ENCODE measurements around the gene EARS2. TPM values are rescaled to one million over a fixed set of nuclear protein-coding genes. Genes with fewer than 3 reads are reported as not detected.

Gene EARS2
- 23.2 and 37.4 TPM in 2 replicates for polyA plus RNA-seq (2012; rRNA removed)
- polyA plus RNA-seq (2012; cell fraction: cytosol; rRNA removed) = 19.1 and 24.7 TPM in 2 replicates
- polyA plus RNA-seq (2012; cell fraction: nucleus; rRNA removed) = 53.3 and 71.1 TPM in 2 replicates

DNA sequence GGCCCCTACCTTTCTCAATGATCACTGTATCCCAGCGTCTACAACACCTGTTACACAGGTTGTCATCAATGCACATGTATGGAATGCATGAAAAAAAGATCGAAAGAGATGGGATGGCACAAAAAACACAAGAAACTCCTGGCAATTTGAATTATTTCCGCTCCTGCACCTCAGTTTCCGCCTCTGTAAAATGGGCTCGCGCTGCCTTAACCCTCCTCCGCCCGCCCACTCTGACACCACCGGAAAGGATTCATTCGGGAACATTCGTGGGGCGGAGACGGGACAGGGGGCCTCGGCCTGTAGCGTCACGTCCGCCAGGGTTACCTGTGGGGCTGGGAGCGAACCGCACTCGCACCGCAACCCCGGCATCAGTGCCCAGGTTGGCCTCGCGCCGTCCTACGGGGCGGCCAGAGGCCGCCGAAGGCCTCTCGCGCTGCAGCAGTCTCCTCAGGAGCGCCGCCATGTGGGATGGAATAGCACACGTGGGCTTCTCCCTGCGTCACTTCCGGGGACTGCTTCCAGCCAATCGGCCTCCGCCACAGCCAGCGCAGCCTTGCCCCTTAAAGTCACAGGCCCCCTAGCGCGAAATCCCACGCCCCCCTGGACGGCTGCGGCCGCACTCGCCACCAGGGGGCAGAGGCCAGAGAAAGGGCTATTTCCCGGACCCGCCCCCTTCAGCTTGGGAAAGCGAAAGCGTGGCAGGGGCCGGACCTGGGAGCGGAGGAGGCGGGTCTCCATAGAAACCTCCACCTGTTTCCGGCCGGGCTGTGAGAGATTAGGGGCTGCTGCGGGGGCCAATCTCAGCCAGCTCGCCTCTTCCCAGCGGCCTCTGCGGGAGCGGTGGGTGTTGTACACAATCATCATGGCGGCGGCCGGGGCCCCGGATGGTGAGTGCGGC, at the start of gene EARS2, which contains the start of gene UBFD1:
Gene EARS2, minus strand, starts transcription at position 470 of the 898 bp plus-strand sequence. Its CDS starts 7 bp downstream, at position 463.
Gene UBFD1, plus strand, starts transcription at position 847 of the 898 bp plus-strand sequence. Its CDS starts 16 bp downstream, at position 863.
- POLR2A ChIA-PET = interaction anchor here (0.6 to 1.6 kb wide), 3 partner anchors 11 to 32 kb away, joined by 3 to 7 read pairs (median 5); no protein-coding TSS in a partner anchor
- H3K27me3 ChIP-seq (ENCODE audit: insufficient read depth) = no peaks in the 10 kb centered on the region
- peak within 1 kb of the TSS; percentile 90 for H3K4me2 ChIP-seq
- H3K9ac ChIP-seq = peak within 1 kb of the TSS; percentile 96
- peak; percentile 96 for DNase-seq
- no peaks in the 10 kb centered on the region for H3K9me2 ChIP-seq
- H3K79me2 ChIP-seq (ENCODE audit: insufficient read depth) = peaks cover 70% of the 10 kb centered on the region
- peaks cover 7% of the 10 kb centered on the region for H3F3A ChIP-seq (replicated peaks; ENCODE audit: insufficient read depth)
- CTCF ChIA-PET = interaction anchor here (0.6 to 3.9 kb wide), 12 partner anchors 12 to 121 kb away, joined by 3 to 21 read pairs (median 4); partner anchors contain the start of genes GGA2, NDUFAB1 and PLK1
- H3K4me1 ChIP-seq (ENCODE audit: control insufficient read depth in 1 of 2, insufficient read depth in 2 of 2, low read depth in 1 of 2, low read length in 1 of 2) = peaks cover 12 to 17% of the 10 kb centered on the region in 2 experiments
- H3K4me3 ChIP-seq (ENCODE audit: low read depth in 2 of 2, low read length in 1 of 2) = peak within 1 kb of the TSS; percentile 89 to 98
- H4K20me1 ChIP-seq (ENCODE audit: insufficient read depth) = no peaks in the 10 kb centered on the region; the same call in 1 of the 2 replicates
- 7% methylated on average over 17 of the region's 65 CpGs for WGBS (ENCODE audit: low lambda C conversion rate)
- no peaks in the 10 kb centered on the region for H3K9me3 ChIP-seq
- H2AFZ ChIP-seq (ENCODE audit: low read depth) = peak within 1 kb of the TSS; percentile 84
- peak within 1 kb of the TSS; percentile 87 to 93 for H3K27ac ChIP-seq (ENCODE audit: low read depth in 2 of 2, low read length in 1 of 2)
- H3K36me3 ChIP-seq (replicated peaks in 1 of 2; ENCODE audit: control insufficient read depth in 1 of 2, insufficient read depth in 2 of 2, low read length in 1 of 2) = peaks cover 34 to 36% of the 10 kb centered on the region in 2 experiments
- TF ChIP-seq, protein P1, sequence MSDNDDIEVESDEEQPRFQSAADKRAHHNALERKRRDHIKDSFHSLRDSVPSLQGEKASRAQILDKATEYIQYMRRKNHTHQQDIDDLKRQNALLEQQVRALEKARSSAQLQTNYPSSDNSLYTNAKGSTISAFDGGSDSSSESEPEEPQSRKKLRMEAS (IDR thresholded peaks at IDR 0.05; ENCODE audit: low read depth) = peak; percentile 98
- TF ChIP-seq GABPA (IDR thresholded peaks at IDR 0.05; ENCODE audit: low read depth) = peak; percentile 81
- no peak for TF ChIP-seq TCF12 (IDR thresholded peaks at IDR 0.05)
- TF ChIP-seq GATA2 (CRISPR knock-in tag; IDR thresholded peaks at IDR 0.05) = no peak
- TF ChIP-seq JUND (IDR thresholded peaks at IDR 0.05) = no peak
- peak; percentile 88 for TF ChIP-seq YY1 (IDR thresholded peaks at IDR 0.05; ENCODE audit: low read depth)
- peak; percentile 62 for TF ChIP-seq CHD2 (IDR thresholded peaks at IDR 0.05; ENCODE audit: low read length, partially characterized antibody)
- TF ChIP-seq, protein P2, sequence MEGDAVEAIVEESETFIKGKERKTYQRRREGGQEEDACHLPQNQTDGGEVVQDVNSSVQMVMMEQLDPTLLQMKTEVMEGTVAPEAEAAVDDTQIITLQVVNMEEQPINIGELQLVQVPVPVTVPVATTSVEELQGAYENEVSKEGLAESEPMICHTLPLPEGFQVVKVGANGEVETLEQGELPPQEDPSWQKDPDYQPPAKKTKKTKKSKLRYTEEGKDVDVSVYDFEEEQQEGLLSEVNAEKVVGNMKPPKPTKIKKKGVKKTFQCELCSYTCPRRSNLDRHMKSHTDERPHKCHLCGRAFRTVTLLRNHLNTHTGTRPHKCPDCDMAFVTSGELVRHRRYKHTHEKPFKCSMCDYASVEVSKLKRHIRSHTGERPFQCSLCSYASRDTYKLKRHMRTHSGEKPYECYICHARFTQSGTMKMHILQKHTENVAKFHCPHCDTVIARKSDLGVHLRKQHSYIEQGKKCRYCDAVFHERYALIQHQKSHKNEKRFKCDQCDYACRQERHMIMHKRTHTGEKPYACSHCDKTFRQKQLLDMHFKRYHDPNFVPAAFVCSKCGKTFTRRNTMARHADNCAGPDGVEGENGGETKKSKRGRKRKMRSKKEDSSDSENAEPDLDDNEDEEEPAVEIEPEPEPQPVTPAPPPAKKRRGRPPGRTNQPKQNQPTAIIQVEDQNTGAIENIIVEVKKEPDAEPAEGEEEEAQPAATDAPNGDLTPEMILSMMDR (IDR thresholded peaks at IDR 0.05) = peak; percentile 88
- TF ChIP-seq ZBTB33 (IDR thresholded peaks at IDR 0.05; ENCODE audit: borderline replicate concordance, low read depth) = peak; percentile 41; the same call in 1 of the 2 replicates
- TF ChIP-seq FOXM1 (IDR thresholded peaks at IDR 0.05; ENCODE audit: low read depth) = peak; percentile 71
- peak; percentile 71; the same call in 1 of the 2 replicates for TF ChIP-seq SIN3A (IDR thresholded peaks at IDR 0.05; ENCODE audit: borderline replicate concordance, low read depth, low read length)
- TF ChIP-seq FOSL2 (IDR thresholded peaks at IDR 0.05; ENCODE audit: borderline replicate concordance, low read depth) = no peak
- TF ChIP-seq EZH2phosphoT487 (IDR thresholded peaks at IDR 0.05; ENCODE audit: borderline replicate concordance, low read depth) = no peak
- no peak; the same call in 1 of the 2 replicates for TF ChIP-seq NFIC (IDR thresholded peaks at IDR 0.05; ENCODE audit: borderline replicate concordance)
- TF ChIP-seq RCOR1 (IDR thresholded peaks at IDR 0.05; ENCODE audit: low read length) = peak; percentile 81
- no peak for TF ChIP-seq NRF1 (IDR thresholded peaks at IDR 0.05; ENCODE audit: low read depth, low read length)
- no peak for TF ChIP-seq RXRA (IDR thresholded peaks at IDR 0.05; ENCODE audit: borderline replicate concordance, low read depth)
- TF ChIP-seq USF2 (IDR thresholded peaks at IDR 0.05; ENCODE audit: borderline replicate concordance, low read depth, low read length) = peak; percentile 67; the same call in 1 of the 2 replicates
- TF ChIP-seq TAF1 (IDR thresholded peaks at IDR 0.05; ENCODE audit: borderline replicate concordance, low read depth, low read length) = peak; percentile 84; the same call in 1 of the 2 replicates
- peak; percentile 6 to 28; a peak in 2 of 4 replicates for TF ChIP-seq EP300 (IDR thresholded peaks at IDR 0.05; ENCODE audit: borderline replicate concordance in 1 of 2, low read depth in 1 of 2, low read length in 1 of 2)
- TF ChIP-seq, protein P3, sequence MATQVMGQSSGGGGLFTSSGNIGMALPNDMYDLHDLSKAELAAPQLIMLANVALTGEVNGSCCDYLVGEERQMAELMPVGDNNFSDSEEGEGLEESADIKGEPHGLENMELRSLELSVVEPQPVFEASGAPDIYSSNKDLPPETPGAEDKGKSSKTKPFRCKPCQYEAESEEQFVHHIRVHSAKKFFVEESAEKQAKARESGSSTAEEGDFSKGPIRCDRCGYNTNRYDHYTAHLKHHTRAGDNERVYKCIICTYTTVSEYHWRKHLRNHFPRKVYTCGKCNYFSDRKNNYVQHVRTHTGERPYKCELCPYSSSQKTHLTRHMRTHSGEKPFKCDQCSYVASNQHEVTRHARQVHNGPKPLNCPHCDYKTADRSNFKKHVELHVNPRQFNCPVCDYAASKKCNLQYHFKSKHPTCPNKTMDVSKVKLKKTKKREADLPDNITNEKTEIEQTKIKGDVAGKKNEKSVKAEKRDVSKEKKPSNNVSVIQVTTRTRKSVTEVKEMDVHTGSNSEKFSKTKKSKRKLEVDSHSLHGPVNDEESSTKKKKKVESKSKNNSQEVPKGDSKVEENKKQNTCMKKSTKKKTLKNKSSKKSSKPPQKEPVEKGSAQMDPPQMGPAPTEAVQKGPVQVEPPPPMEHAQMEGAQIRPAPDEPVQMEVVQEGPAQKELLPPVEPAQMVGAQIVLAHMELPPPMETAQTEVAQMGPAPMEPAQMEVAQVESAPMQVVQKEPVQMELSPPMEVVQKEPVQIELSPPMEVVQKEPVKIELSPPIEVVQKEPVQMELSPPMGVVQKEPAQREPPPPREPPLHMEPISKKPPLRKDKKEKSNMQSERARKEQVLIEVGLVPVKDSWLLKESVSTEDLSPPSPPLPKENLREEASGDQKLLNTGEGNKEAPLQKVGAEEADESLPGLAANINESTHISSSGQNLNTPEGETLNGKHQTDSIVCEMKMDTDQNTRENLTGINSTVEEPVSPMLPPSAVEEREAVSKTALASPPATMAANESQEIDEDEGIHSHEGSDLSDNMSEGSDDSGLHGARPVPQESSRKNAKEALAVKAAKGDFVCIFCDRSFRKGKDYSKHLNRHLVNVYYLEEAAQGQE (IDR thresholded peaks at IDR 0.05; ENCODE audit: low read depth, low read length) = peak; percentile 32; the same call in 1 of the 2 replicates

All from SK-N-SH (cell line).